Liver (tissue), 9 donors: ENCODE results near the gene NOX3. TPM values are rescaled to one million over a fixed set of nuclear protein-coding genes. Genes with fewer than 3 reads are reported as not detected.

Source experiments
- DNase-seq: peaks from one replicate; pipeline ENCODE4 v3.0.0-alpha.2; 2017; ENCODE audit warnings: low spot score
- H3K27ac ChIP-seq, 2 donors: one replicate each; pipeline ENCODE4 v1.7.0; 2013; ENCODE audit warnings: inconsistent platforms in 2 of 2, low read length in 2 of 2, control low read depth in 1 of 2, low read depth in 1 of 2, mild to moderate bottlenecking in 1 of 2
- H3K27me3 ChIP-seq, 4 donors: one replicate each; pipeline versions ENCODE4 v1.6.1 to v1.7.0; 2013; ENCODE audit warnings: low read length in 3 of 4, inconsistent platforms in 1 of 4, mild to moderate bottlenecking in 1 of 4, moderate library complexity in 1 of 4; ENCODE audit not compliant: control insufficient read depth in 4 of 4, insufficient read depth in 4 of 4
- H3K36me3 ChIP-seq, 4 donors: one replicate each; pipeline versions ENCODE4 v1.6.1 to v1.7.0; 2013; ENCODE audit warnings: low read length in 3 of 4, mild to moderate bottlenecking in 3 of 4, low read depth in 1 of 4, moderate library complexity in 1 of 4; ENCODE audit not compliant: control insufficient read depth in 4 of 4, insufficient read depth in 3 of 4
- H3K4me1 ChIP-seq, 4 donors: one replicate each; pipeline versions ENCODE4 v1.6.1 to v1.7.0; 2013; ENCODE audit warnings: low read length in 3 of 4, mild to moderate bottlenecking in 3 of 4, moderate library complexity in 1 of 4; ENCODE audit not compliant: control insufficient read depth in 4 of 4, insufficient read depth in 4 of 4
- H3K4me3 ChIP-seq, 3 donors: one replicate each; pipeline versions ENCODE4 v1.6.1 to v1.7.0; 2013; ENCODE audit warnings: low read length in 3 of 3, control low read depth in 1 of 3, low read depth in 1 of 3, mild to moderate bottlenecking in 1 of 3
- H3K9ac ChIP-seq, 2 donors: one replicate each; pipeline ENCODE4 v1.7.0; 2013; ENCODE audit warnings: low read length in 2 of 2, mild to moderate bottlenecking in 2 of 2, moderate library complexity in 2 of 2, control low read depth in 1 of 2, low read depth in 1 of 2
- H3K9me3 ChIP-seq, 4 donors: one replicate each; pipeline versions ENCODE4 v1.6.1 to v1.7.0; 2013; ENCODE audit warnings: low read length in 3 of 4; ENCODE audit not compliant: control insufficient read depth in 4 of 4
- ATF3 ChIP-seq: IDR thresholded peaks from 2 replicates; pipeline ENCODE4 v1.6.1; 2016; ENCODE audit warnings: antibody characterized with exemption
- CTCF ChIP-seq: fragments of 150-350 bp; IDR thresholded peaks from 2 replicates; pipeline ENCODE4 v1.5.1; 2017; ENCODE audit warnings: improper control_type of control experiment, low read depth, low read length; ENCODE audit not compliant: missing input control
- EGR1 ChIP-seq, 2 donors: IDR thresholded peaks; 2 replicates each; pipeline ENCODE4 v1.6.1; 2016 to 2018; ENCODE audit warnings: antibody characterized with exemption in 2 of 2, low read depth in 2 of 2
- FOXA1 ChIP-seq: IDR thresholded peaks from 2 replicates; pipeline ENCODE4 v1.6.1; 2016; ENCODE audit warnings: antibody characterized with exemption
- FOXA2 ChIP-seq: IDR thresholded peaks from 2 replicates; pipeline ENCODE4 v1.6.1; 2016; ENCODE audit warnings: antibody characterized with exemption
- HNF4A ChIP-seq, 2 donors: conservative IDR thresholded peaks; 2 replicates each; pipeline ENCODE4 v1.6.1; 2016; ENCODE audit warnings: antibody characterized with exemption in 2 of 2, mild to moderate bottlenecking in 2 of 2
- HNF4G ChIP-seq: IDR thresholded peaks from 2 replicates; pipeline ENCODE4 v1.6.1; 2016; ENCODE audit warnings: antibody characterized with exemption
- JUND ChIP-seq, 2 donors: IDR thresholded peaks; 2 replicates each; pipeline ENCODE4 v1.6.1; 2016; ENCODE audit warnings: antibody characterized with exemption in 2 of 2
- MAX ChIP-seq: IDR thresholded peaks from 2 replicates; pipeline ENCODE4 v1.6.1; 2016; ENCODE audit warnings: antibody characterized with exemption
- NR2F2 ChIP-seq: IDR thresholded peaks from 2 replicates; pipeline ENCODE4 v1.6.1; 2016; ENCODE audit warnings: antibody characterized with exemption
- RAD21 ChIP-seq, 2 donors: IDR thresholded peaks; 2 replicates each; pipeline ENCODE4 v1.6.1; 2016; ENCODE audit warnings: antibody characterized with exemption in 2 of 2, mild to moderate bottlenecking in 2 of 2
- SP1 ChIP-seq: IDR thresholded peaks from 2 replicates; pipeline ENCODE4 v1.6.1; 2018; ENCODE audit warnings: antibody characterized with exemption, mild to moderate bottlenecking
- TAF1 ChIP-seq: conservative IDR thresholded peaks from 2 replicates; pipeline ENCODE4 v1.6.1; 2016; ENCODE audit warnings: antibody characterized with exemption, mild to moderate bottlenecking
- YY1 ChIP-seq: IDR thresholded peaks from 2 replicates; pipeline ENCODE4 v1.6.1; 2016; ENCODE audit warnings: antibody characterized with exemption, mild to moderate bottlenecking
- ZBTB33 ChIP-seq: IDR thresholded peaks from 2 replicates; pipeline ENCODE4 v1.6.1; 2016; ENCODE audit warnings: antibody characterized with exemption
- WGBS: extraction: QIAGEN DNeasy Blood & Tissue Kit; methylation state at CpG from one replicate; pipeline ENCODE4 v1.1.7; 2013; 5-methylcytosine and 5-hydroxymethylcytosine counted together
- polyA plus RNA-seq, 2 donors: library from polyadenylated mRNA; stranded (reverse) in 1 of 2; unstranded in 1 of 2; fragments of 200-250 nt in 1 of 2; fragments of >200 nt in 1 of 2; fragmentation: Nextera tagmentation in 1 of 2; extraction: Ambion mirVana in 1 of 2; gene quantifications; one replicate each; pipeline versions ENCODE4 v1.2.1 to v1.2.3, GENCODE V29; 2013 to 2015
- total RNA-seq, 2 donors: library from RNA; depleted of rRNA; stranded (reverse); fragments of >200 nt; gene quantifications; one replicate each; pipeline ENCODE4 v1.2.3, GENCODE V29; 2014
- TF ChIP-seq, protein P1 (sequence below): IDR thresholded peaks from 2 replicates; pipeline ENCODE4 v1.6.1; 2016; ENCODE audit warnings: antibody characterized with exemption, mild to moderate bottlenecking
- donor health status: healthy.
- donor health status: healthy.
- donor health status: healthy.
- donor health status: healthy.
- donor health status: healthy.

NOX3 gene
- total and polyA plus RNA-seq, 4 donors: not detected

- H3K9ac ChIP-seq: no peak overlapping the region
- no peak overlapping the region for H3K27ac ChIP-seq
- no peaks in the 10 kb centered on the region for H3K9me3 ChIP-seq
- no peak for DNase-seq
- H3K36me3 ChIP-seq: no peaks in the 10 kb centered on the region
- no peak overlapping the region for H3K4me3 ChIP-seq
- H3K27me3 ChIP-seq: peaks cover 0 to 6% (median 0%) of the 10 kb centered on the region in 4 donors
- TF ChIP-seq EGR1 (IDR thresholded peaks at IDR 0.05; ENCODE audit: low read depth in 2 of 2) (no peak), MAX (no peak), RAD21 (IDR thresholded peaks at IDR 0.05) (no peak), HNF4A (conservative IDR thresholded peaks at IDR 0.05) (no peak), CTCF (no peak), JUND (IDR thresholded peaks at IDR 0.05) (no peak)
- TF ChIP-seq, protein P1, sequence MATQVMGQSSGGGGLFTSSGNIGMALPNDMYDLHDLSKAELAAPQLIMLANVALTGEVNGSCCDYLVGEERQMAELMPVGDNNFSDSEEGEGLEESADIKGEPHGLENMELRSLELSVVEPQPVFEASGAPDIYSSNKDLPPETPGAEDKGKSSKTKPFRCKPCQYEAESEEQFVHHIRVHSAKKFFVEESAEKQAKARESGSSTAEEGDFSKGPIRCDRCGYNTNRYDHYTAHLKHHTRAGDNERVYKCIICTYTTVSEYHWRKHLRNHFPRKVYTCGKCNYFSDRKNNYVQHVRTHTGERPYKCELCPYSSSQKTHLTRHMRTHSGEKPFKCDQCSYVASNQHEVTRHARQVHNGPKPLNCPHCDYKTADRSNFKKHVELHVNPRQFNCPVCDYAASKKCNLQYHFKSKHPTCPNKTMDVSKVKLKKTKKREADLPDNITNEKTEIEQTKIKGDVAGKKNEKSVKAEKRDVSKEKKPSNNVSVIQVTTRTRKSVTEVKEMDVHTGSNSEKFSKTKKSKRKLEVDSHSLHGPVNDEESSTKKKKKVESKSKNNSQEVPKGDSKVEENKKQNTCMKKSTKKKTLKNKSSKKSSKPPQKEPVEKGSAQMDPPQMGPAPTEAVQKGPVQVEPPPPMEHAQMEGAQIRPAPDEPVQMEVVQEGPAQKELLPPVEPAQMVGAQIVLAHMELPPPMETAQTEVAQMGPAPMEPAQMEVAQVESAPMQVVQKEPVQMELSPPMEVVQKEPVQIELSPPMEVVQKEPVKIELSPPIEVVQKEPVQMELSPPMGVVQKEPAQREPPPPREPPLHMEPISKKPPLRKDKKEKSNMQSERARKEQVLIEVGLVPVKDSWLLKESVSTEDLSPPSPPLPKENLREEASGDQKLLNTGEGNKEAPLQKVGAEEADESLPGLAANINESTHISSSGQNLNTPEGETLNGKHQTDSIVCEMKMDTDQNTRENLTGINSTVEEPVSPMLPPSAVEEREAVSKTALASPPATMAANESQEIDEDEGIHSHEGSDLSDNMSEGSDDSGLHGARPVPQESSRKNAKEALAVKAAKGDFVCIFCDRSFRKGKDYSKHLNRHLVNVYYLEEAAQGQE: no peak
- WGBS: 87% methylated on average over 3 of the region's 3 CpGs
- no peaks in the 10 kb centered on the region for H3K4me1 ChIP-seq
These were observed 16.3 kb downstream of the NOX3 start for GRCh38 chr6:155439376-155439775.

DNA sequence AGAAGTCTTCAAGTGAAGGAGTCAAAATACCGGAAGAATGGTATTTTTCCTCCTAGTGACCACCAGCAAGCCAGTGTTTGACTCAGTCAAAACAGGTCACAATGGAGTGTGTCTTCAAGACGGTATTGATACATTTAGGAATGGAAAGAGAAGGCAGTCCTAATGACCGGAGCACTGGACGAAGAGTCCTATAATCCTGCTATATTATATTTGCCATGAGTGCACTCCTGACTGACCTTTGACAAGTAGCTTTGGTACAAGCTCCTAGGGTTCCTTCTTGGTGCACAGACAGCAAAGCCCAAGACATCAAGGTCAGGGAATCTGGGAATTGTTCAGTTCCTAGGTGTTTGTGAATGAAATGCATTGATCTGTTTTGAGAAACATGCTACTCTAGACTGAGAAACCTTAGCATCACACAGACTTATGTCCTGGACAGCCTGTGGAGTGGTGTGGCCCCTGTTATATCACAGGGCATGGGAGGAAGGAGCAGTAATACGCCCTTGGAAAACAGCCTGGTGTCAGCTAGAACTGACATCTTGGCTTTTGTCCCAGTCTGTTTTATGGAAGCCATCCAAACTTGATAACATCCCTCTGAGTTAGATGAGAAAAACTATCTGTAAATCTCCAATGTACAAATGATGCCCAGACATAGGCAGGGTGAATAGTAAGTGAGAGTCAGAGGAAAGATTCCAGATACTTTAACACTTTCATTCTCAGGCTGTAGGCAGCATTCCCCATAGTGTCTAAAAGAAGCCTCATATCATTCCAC, 18.5 kb downstream of the NOX3 start:
- no peak overlapping the region for H3K4me3 ChIP-seq
- H3K4me1 ChIP-seq: no peaks in the 10 kb centered on the region
- WGBS: 66% methylated on average over 5 of the region's 5 CpGs
- no peak overlapping the region for H3K27ac ChIP-seq
- peaks cover 0 to 3% (median 0%) of the 10 kb centered on the region in 4 donors for H3K27me3 ChIP-seq
- DNase-seq: no peak
- H3K36me3 ChIP-seq: no peaks in the 10 kb centered on the region
- H3K9me3 ChIP-seq: no peaks in the 10 kb centered on the region
- no peak overlapping the region for H3K9ac ChIP-seq
- TF ChIP-seq EGR1 (IDR thresholded peaks at IDR 0.05; ENCODE audit: low read depth in 2 of 2): no peak
- no peak for TF ChIP-seq ATF3
- no peak for TF ChIP-seq SP1
- no peak for TF ChIP-seq MAX
- TF ChIP-seq TAF1: no peak
- no peak for TF ChIP-seq FOXA1
- TF ChIP-seq, protein P1: no peak
- no peak for TF ChIP-seq ZBTB33
- no peak for TF ChIP-seq HNF4A (conservative IDR thresholded peaks at IDR 0.05)
- TF ChIP-seq FOXA2: no peak
- no peak for TF ChIP-seq CTCF
- no peak for TF ChIP-seq RAD21 (IDR thresholded peaks at IDR 0.05)
- TF ChIP-seq NR2F2: no peak
- no peak for TF ChIP-seq JUND (IDR thresholded peaks at IDR 0.05)
- TF ChIP-seq HNF4G: no peak
- no peak for TF ChIP-seq YY1
